Metanephros (tissue), 1 donor: ENCODE measurements around the gene NAA20. TPM values are rescaled to one million over a fixed set of nuclear protein-coding genes. Genes with fewer than 3 reads are reported as not detected.

Source experiments
- total RNA-seq: library from RNA; depleted of rRNA; stranded (reverse); fragments of >200 nt; gene quantifications from one replicate; pipeline ENCODE4 v1.2.3, GENCODE V29; 2014

NAA20 gene, protein sequence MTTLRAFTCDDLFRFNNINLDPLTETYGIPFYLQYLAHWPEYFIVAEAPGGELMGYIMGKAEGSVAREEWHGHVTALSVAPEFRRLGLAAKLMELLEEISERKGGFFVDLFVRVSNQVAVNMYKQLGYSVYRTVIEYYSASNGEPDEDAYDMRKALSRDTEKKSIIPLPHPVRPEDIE
- total RNA-seq: 48.9 TPM

GRCh38 chr20:20017001-20017843, at the start of gene NAA20:
Gene NAA20 (plus strand): TSS chr20:20017362. CDS start chr20:20017397, 35 bp downstream.

DNA sequence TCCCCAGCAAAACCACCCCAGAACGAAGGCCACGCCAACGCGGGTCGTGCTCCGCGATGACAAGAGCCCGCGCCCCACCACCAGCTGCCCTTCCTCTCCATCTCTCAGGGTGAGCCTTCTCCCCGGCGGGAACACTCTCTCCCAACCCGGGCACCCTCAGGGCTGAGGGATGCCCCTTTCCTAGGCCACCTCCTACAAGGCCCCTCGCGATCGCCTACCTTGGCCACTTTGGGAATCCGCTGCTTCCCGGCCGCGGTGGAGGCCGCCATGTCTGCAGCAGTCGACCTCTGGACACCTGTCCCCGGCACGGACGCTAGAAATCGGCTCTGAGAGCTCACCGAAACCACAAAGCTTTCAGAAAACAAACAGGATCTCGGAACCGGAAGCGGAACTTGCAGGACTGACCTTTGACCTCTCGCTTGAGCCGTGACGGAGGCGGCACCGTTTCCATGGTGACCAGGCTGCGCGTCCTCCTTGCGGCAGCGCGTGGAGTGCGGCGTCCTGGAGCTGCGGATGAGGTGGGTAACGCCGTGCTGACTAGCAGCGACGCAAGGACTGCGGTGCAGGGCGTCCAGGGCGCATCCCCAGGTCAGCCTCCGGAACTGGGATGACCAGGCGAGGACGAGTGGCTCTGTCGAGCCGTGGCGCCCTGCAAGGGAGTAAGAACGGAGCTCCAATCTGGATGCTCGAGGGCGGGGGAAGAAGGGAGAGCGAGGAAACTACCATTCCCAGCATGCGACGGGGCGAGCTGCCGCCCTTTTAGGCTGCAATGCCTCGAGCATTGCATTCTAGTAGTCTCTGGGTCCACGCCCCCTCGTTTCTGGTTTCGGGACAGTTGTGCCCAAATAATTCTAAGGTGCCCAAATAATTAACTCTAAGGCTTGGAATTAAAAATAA, 35.2 kb downstream of the NAA20 start, which contains the start of the genes CFAP61 and CRNKL1:
Gene CFAP61 (plus strand): TSS at position 459 of the 897 bp plus-strand sequence. CDS start 4,122 bp downstream, outside the sequence.
Gene CRNKL1 (minus strand): TSS at position 393 of the 897 bp plus-strand sequence. CDS start 124 bp downstream, at position 269.

Other genes starting within 250 kb of the NAA20 start
- gene CRNKL1, start 35.1 kb downstream of the NAA20 start, total RNA-seq: 29.8 TPM
- gene CFAP61, start 35.2 kb downstream of the NAA20 start, total RNA-seq: 7.1 TPM